Fibroblast of skin of abdomen (primary cell): ENCODE results near the gene NOTCH2.

Experiments used
- DNase-seq: peaks from one replicate; pipeline ENCODE4 v3.0.0-alpha.2; 2013

NOTCH2 gene

GRCh38 chr1:119971710-119972570, 97.5 kb downstream of the NOTCH2 start:
- no peak for DNase-seq

- DNase-seq, result no peak
Measured at GRCh38 chr1:119968601-119969000, 100.9 kb downstream of the NOTCH2 start.

GRCh38 chr1:119968068-119968492, 101.4 kb downstream of the NOTCH2 start:
- DNase-seq, result peak; percentile 33

GRCh38 chr1:119966681-119967080, 102.8 kb downstream of the NOTCH2 start:
- no peak for DNase-seq

GRCh38 chr1:119966020-119966419, 103.4 kb downstream of the NOTCH2 start:
- DNase-seq, result no peak

- DNase-seq, result peak; percentile 77
Measured at GRCh38 chr1:119964673-119965363, 104.6 kb downstream of the NOTCH2 start.

- no peak for DNase-seq
Measured at GRCh38 chr1:119962296-119962968, 107.0 kb downstream of the NOTCH2 start.

- DNase-seq, result no peak
Measured at GRCh38 chr1:119960501-119960900, 109.0 kb downstream of the NOTCH2 start.

GRCh38 chr1:119959268-119960220, 109.9 kb downstream of the NOTCH2 start:
- DNase-seq, result peak; percentile 24

GRCh38 chr1:119958223-119958622, 111.2 kb downstream of the NOTCH2 start:
- no peak for DNase-seq

GRCh38 chr1:119956306-119956705, 113.2 kb downstream of the NOTCH2 start:
- DNase-seq, result peak; percentile 27

- DNase-seq, result no peak
Measured at GRCh38 chr1:119954476-119955422, 114.7 kb downstream of the NOTCH2 start.

GRCh38 chr1:119953266-119953998, 116.0 kb downstream of the NOTCH2 start:
- DNase-seq, result no peak

- DNase-seq, result no peak
Measured at GRCh38 chr1:119952496-119952895, 117.0 kb downstream of the NOTCH2 start.

GRCh38 chr1:119948342-119949214, 120.9 kb downstream of the NOTCH2 start:
- DNase-seq, result peak; percentile 80

GRCh38 chr1:119947468-119947867, 122.0 kb downstream of the NOTCH2 start:
- peak; percentile 96 for DNase-seq

GRCh38 chr1:119946724-119947123, 122.7 kb downstream of the NOTCH2 start:
- DNase-seq, result peak; percentile 10

- no peak for DNase-seq
Measured at GRCh38 chr1:119943216-119943615, 126.2 kb downstream of the NOTCH2 start.

GRCh38 chr1:119941392-119941791, 128.1 kb downstream of the NOTCH2 start:
- DNase-seq, result no peak
